ENCODE data around the gene CFAP90. TPM values are rescaled to one million over a fixed set of nuclear protein-coding genes. Genes with fewer than 3 reads are reported as not detected.

The CFAP90 gene
- not detected in 2 replicates for total RNA-seq

GRCh38 chr5:7850395-7851239, at the start of gene CFAP90:
Gene CFAP90, minus strand, starts transcription at chr5:7851133. Its CDS starts 112 bp downstream, at chr5:7851021.

GRCh38 chr5:7868773-7869473, 18.0 kb upstream of the CFAP90 start, which contains the start of the genes FASTKD3 and MTRR:
Gene FASTKD3, minus strand, starts transcription at chr5:7869031. Its CDS starts 948 bp downstream, at chr5:7868083.
Gene MTRR, plus strand, starts transcription at chr5:7869148. Its CDS starts 1,647 bp downstream, at chr5:7870795.

Other genes starting within 250 kb of the CFAP90 start
- gene FASTKD3, start 17.9 kb upstream of the CFAP90 start, total RNA-seq: 9.3 and 9.6 TPM in 2 replicates
- gene MTRR, start 18.0 kb upstream of the CFAP90 start, total RNA-seq: 27.7 and 32.7 TPM in 2 replicates